RWPE2 (cell line): Measurements from ENCODE around the gene SCGB3A1.

ENCODE experiments used
- ATAC-seq: fragments of 200-7000 bp; cut with Tn5 transposase; 3 replicates; pipeline ENCODE4 v1.9.1; 2021; ENCODE audit warnings: low read depth
- DNase-seq: peaks from one replicate; pipeline ENCODE4 v3.0.0-alpha.2; 2020; ENCODE audit warnings: low spot score
- H3K27ac ChIP-seq: fragments of 450-650 bp; 2 replicates; pipeline ENCODE4 v1.5.1; 2017; ENCODE audit warnings: mild to moderate bottlenecking; ENCODE audit not compliant: poor library complexity, severe bottlenecking
- H3K27me3 ChIP-seq: fragments of 250-450 bp; sonication (Bioruptor Pico); 2 replicates; pipeline ENCODE4 v1.5.1; 2021; ENCODE audit warnings: mild to moderate bottlenecking, moderate library complexity; ENCODE audit not compliant: insufficient read depth, poor library complexity, severe bottlenecking
- H3K36me3 ChIP-seq: fragments of 250-450 bp; sonication (Bioruptor Pico); 2 replicates; pipeline ENCODE4 v1.5.1; 2020; ENCODE audit warnings: low read depth, mild to moderate bottlenecking, moderate library complexity
- H3K4me1 ChIP-seq: fragments of 250-450 bp; sonication (Bioruptor Pico); 2 replicates; pipeline ENCODE4 v1.5.1; 2021; ENCODE audit warnings: mild to moderate bottlenecking, moderate library complexity; ENCODE audit not compliant: insufficient read depth, poor library complexity, severe bottlenecking
- H3K4me3 ChIP-seq: fragments of 250-450 bp; sonication (Bioruptor Pico); 2 replicates; pipeline ENCODE4 v1.5.1; 2021; ENCODE audit warnings: mild to moderate bottlenecking, moderate library complexity; ENCODE audit not compliant: severe bottlenecking
- H3K9me3 ChIP-seq: fragments of 250-450 bp; sonication (Bioruptor Pico); 2 replicates; pipeline ENCODE4 v1.5.1; 2021; ENCODE audit warnings: mild to moderate bottlenecking, moderate library complexity; ENCODE audit not compliant: severe bottlenecking
- CTCF ChIP-seq: fragments of 450-650 bp; IDR thresholded peaks from one replicate; pipeline ENCODE4 v1.5.1; 2017; ENCODE audit warnings: mild to moderate bottlenecking, moderate library complexity; ENCODE audit not compliant: poor library complexity, severe bottlenecking

Gene SCGB3A1

DNA sequence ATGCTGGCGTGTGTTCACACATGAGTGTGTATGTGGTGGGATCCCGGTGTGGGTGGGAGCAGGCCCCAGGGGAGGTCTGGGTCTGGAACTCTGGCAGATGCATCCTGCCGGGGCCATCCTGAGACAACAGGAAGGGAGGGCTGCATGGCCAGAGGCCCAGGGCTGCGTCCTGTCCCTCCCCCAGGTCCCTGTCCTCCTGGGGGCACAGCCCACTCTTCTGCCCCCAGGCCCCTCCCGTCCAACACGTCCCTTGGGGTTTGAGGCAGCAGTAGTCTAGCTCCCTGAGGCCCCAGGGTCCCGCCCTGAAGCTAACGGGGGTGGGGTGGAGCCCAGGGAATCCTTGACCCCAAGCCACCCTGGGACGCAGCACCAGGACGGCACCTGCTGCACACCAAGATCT lies 41.5 kb upstream of the SCGB3A1 start:
- ATAC-seq: no peak
- peak; percentile 66 for DNase-seq
- TF ChIP-seq CTCF: no peak
- Histone ChIP-seq H3K9me3 (no peaks in the 10 kb centered on the region), H3K4me3 (no peak overlapping the region), H3K4me1 (no peaks in the 10 kb centered on the region), H3K27ac (no peak overlapping the region), H3K27me3 (no peaks in the 10 kb centered on the region), H3K36me3 (no peaks in the 10 kb centered on the region)

- Histone ChIP-seq H3K36me3 (no peaks in the 10 kb centered on the region), H3K27me3 (peaks cover 3% of the 10 kb centered on the region), H3K4me1 (no peaks in the 10 kb centered on the region), H3K9me3 (no peaks in the 10 kb centered on the region), H3K4me3 (no peak overlapping the region), H3K27ac (no peak overlapping the region)
- no peak for TF ChIP-seq CTCF
- DNase-seq (peak; percentile 75), ATAC-seq (no peak)
These were observed 40.5 kb upstream of the SCGB3A1 start for GRCh38 chr5:180631549-180632383.

DNA sequence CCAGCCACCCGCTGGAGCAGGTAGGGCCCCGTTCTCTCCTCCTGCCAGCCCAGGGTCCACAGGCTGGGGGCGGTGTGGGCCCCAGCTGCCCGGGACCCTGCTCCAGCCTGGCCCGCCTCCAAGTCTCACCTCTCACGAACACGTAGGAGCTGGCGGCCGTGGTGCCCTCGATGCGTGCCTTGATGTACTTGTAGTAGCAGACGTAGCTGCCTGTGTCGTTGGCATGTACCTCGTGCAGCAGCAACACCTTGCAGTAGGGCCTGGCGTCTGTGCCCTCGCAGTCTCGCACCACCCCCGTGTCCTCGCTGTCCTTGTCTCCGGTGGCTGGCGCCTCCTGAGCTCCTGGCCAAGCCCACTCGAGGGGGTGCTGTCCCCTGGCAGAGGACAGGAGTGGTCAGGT lies 39.1 kb upstream of the SCGB3A1 start:
- Histone ChIP-seq H3K4me1 (no peaks in the 10 kb centered on the region), H3K27me3 (peaks cover 11% of the 10 kb centered on the region), H3K27ac (no peak overlapping the region), H3K4me3 (no peak overlapping the region), H3K9me3 (no peaks in the 10 kb centered on the region), H3K36me3 (no peaks in the 10 kb centered on the region)
- TF ChIP-seq CTCF: no peak
- DNase-seq: no peak
- no peak for ATAC-seq

GRCh38 chr5:180629831-180630382 lies 38.6 kb upstream of the SCGB3A1 start:
- no peaks in the 10 kb centered on the region for H3K36me3 ChIP-seq
- TF ChIP-seq CTCF: no peak
- DNase-seq (peak; percentile 57), ATAC-seq (no peak)
- H3K4me1 ChIP-seq: no peaks in the 10 kb centered on the region
- no peak overlapping the region for H3K27ac ChIP-seq
- no peaks in the 10 kb centered on the region for H3K9me3 ChIP-seq
- H3K27me3 ChIP-seq: peaks cover 11% of the 10 kb centered on the region
- no peak overlapping the region for H3K4me3 ChIP-seq
